HepG2 (cell line): ENCODE results near the gene KCNAB2. TPM values are rescaled to one million over a fixed set of nuclear protein-coding genes. Genes with fewer than 3 reads are reported as not detected.

Experiments
- ATAD3A ChIP-seq: sonication (generic); formaldehyde crosslinking; IDR thresholded peaks from 2 replicates; pipeline ENCODE4 v1.4.0; 2020; ENCODE audit warnings: missing genetic modification reagents
- BATF2 ChIP-seq: sonication (generic); formaldehyde crosslinking; IDR thresholded peaks from 2 replicates; pipeline ENCODE4 v1.8.0; 2022; ENCODE audit warnings: mild to moderate bottlenecking, missing genetic modification reagents, moderate library complexity
- ETV5 ChIP-seq: IDR thresholded peaks from 2 replicates; pipeline ENCODE4 v1.6.1; 2018; ENCODE audit warnings: missing biosample characterization, missing genetic modification reagents, inconsistent platforms, borderline replicate concordance
- FOXA3 ChIP-seq: IDR thresholded peaks from 2 replicates; pipeline ENCODE4 v1.6.1; 2016; ENCODE audit warnings: missing genetic modification reagents, missing compliant biosample characterization
- HOMEZ ChIP-seq: IDR thresholded peaks from 2 replicates; pipeline ENCODE4 v1.6.1; 2016; ENCODE audit warnings: low read depth
- KDM5A ChIP-seq: fragments of 200-600 bp; sonication (generic); IDR thresholded peaks from 2 replicates; pipeline ENCODE4 v1.7.0; 2018; ENCODE audit warnings: antibody characterized with exemption, mild to moderate bottlenecking, low read length, borderline replicate concordance
- KDM6A ChIP-seq: IDR thresholded peaks from 2 replicates; pipeline ENCODE4 v1.6.1; 2016; ENCODE audit warnings: low read depth
- MBNL3 ChIP-seq: fragments of 250-450 bp; sonication (Bioruptor Pico); conservative IDR thresholded peaks from 2 replicates; pipeline ENCODE4 v1.8.0; 2022; ENCODE audit warnings: mild to moderate bottlenecking, inconsistent platforms
- MED8 ChIP-seq: sonication (generic); formaldehyde crosslinking; IDR thresholded peaks from 2 replicates; pipeline ENCODE4 v1.8.1; 2023; ENCODE audit warnings: mild to moderate bottlenecking, missing genetic modification reagents; ENCODE audit not compliant: insufficient replicate concordance
- NCOA1 ChIP-seq: sonication (generic); formaldehyde crosslinking; IDR thresholded peaks from 2 replicates; pipeline ENCODE4 v1.9.0; 2021; ENCODE audit warnings: missing genetic modification reagents
- POGZ ChIP-seq: sonication (generic); formaldehyde crosslinking; IDR thresholded peaks from 2 replicates; pipeline ENCODE4 v1.4.0; 2020; ENCODE audit warnings: mild to moderate bottlenecking, missing genetic modification reagents
- REL ChIP-seq: sonication (generic); formaldehyde crosslinking; conservative IDR thresholded peaks from 2 replicates; pipeline ENCODE4 v1.8.0; 2022; ENCODE audit warnings: mild to moderate bottlenecking, missing genetic modification reagents, moderate library complexity
- REPIN1 ChIP-seq: sonication (generic); formaldehyde crosslinking; IDR thresholded peaks from 2 replicates; pipeline ENCODE4 v1.8.0; 2022; ENCODE audit warnings: missing genetic modification reagents, low read depth, mild to moderate bottlenecking, borderline replicate concordance
- SMAD9 ChIP-seq: sonication (generic); formaldehyde crosslinking; IDR thresholded peaks from 2 replicates; pipeline ENCODE4 v1.5.1; 2020; ENCODE audit warnings: mild to moderate bottlenecking, missing genetic modification reagents
- TFDP1 ChIP-seq: IDR thresholded peaks from 2 replicates; pipeline ENCODE4 v1.6.1; 2016; ENCODE audit warnings: missing compliant biosample characterization, missing genetic modification reagents, borderline replicate concordance
- TIGD3 ChIP-seq: sonication (generic); formaldehyde crosslinking; IDR thresholded peaks from 2 replicates; pipeline ENCODE4 v1.5.1; 2020; ENCODE audit warnings: mild to moderate bottlenecking, missing genetic modification reagents, borderline replicate concordance
- YY1 ChIP-seq: IDR thresholded peaks from 2 replicates; pipeline ENCODE4 v1.6.1; 2011; ENCODE audit warnings: low read length, low read depth, moderate library complexity, mild to moderate bottlenecking; ENCODE audit not compliant: insufficient read depth, insufficient replicate concordance
- ZBTB44 ChIP-seq: sonication (generic); formaldehyde crosslinking; IDR thresholded peaks from 2 replicates; pipeline ENCODE4 v1.4.0; 2020; ENCODE audit warnings: missing genetic modification reagents
- ZC3H4 ChIP-seq: sonication (generic); formaldehyde crosslinking; IDR thresholded peaks from 2 replicates; pipeline ENCODE4 v1.4.0; 2020; ENCODE audit warnings: missing genetic modification reagents, borderline replicate concordance
- ZNF556 ChIP-seq: sonication (generic); formaldehyde crosslinking; IDR thresholded peaks from 2 replicates; pipeline ENCODE4 v1.4.0; 2020; ENCODE audit warnings: mild to moderate bottlenecking, missing genetic modification reagents, borderline replicate concordance
- ZNF589 ChIP-seq: sonication (generic); formaldehyde crosslinking; conservative IDR thresholded peaks from 2 replicates; pipeline ENCODE4 v1.8.0; 2022; ENCODE audit warnings: mild to moderate bottlenecking, moderate library complexity, missing genetic modification reagents
- ZNF75D ChIP-seq: sonication (generic); formaldehyde crosslinking; IDR thresholded peaks from 2 replicates; pipeline ENCODE4 v1.8.1; 2023; ENCODE audit warnings: missing genetic modification reagents, mild to moderate bottlenecking, borderline replicate concordance
- ZSCAN12 ChIP-seq: sonication (generic); formaldehyde crosslinking; IDR thresholded peaks from 2 replicates; pipeline ENCODE4 v1.9.0; 2021; ENCODE audit warnings: mild to moderate bottlenecking, missing genetic modification reagents
- ZSCAN22 ChIP-seq: sonication (generic); formaldehyde crosslinking; IDR thresholded peaks from 2 replicates; pipeline ENCODE4 v1.4.0; 2020; ENCODE audit warnings: mild to moderate bottlenecking, missing genetic modification reagents
- ZZZ3 ChIP-seq: sonication (generic); formaldehyde crosslinking; IDR thresholded peaks from 2 replicates; pipeline ENCODE4 v1.4.0; 2020; ENCODE audit warnings: missing genetic modification reagents, mild to moderate bottlenecking, borderline replicate concordance
- polyA plus RNA-seq, 8 experiments: library from polyadenylated mRNA; depleted of rRNA in 3 of 8; stranded (reverse) in 7 of 8; unstranded in 1 of 8; fragments of >200 nt; fragmentation: Illumina TruSeq in 4 of 8; extraction: Trizol in 4 of 8; gene quantifications; 2 replicates each; pipeline versions ENCODE4 v1.2.1 to v1.2.3, GENCODE V29; 2011 to 2016; ENCODE audit warnings: low read depth in 4 of 8, missing spikeins in 1 of 8, mixed read lengths in 1 of 8; ENCODE audit not compliant: insufficient read depth in 1 of 8
- total RNA-seq, 5 experiments: library from RNA; depleted of rRNA; stranded (reverse); fragments of >200 nt; fragmentation: Illumina TruSeq; extraction: Trizol; gene quantifications; 2 replicates each; pipeline ENCODE4 v1.2.3, GENCODE V29; 2016; ENCODE audit warnings: low read depth in 1 of 5

KCNAB2 gene
- total and polyA plus RNA-seq, 2 of the 13 experiments (the other 11 are each of a cell fraction or from before 2014, with no cell fraction given): 6.2 to 8.8 TPM

GRCh38 chr1:6052543-6053205 lies 7.0 kb downstream of the KCNAB2 start (continued):
- TF ChIP-seq MED8 (CRISPR knock-in tag) (no peak), FOXA3 (CRISPR knock-in tag) (no peak), REL (CRISPR knock-in tag) (no peak), KDM5A (no peak), ZNF75D (CRISPR knock-in tag) (no peak), ZC3H4 (CRISPR knock-in tag) (no peak), ZZZ3 (CRISPR knock-in tag) (no peak), TFDP1 (CRISPR knock-in tag) (no peak), TIGD3 (CRISPR knock-in tag) (no peak), YY1 (no peak), ZSCAN22 (CRISPR knock-in tag) (no peak), ETV5 (no peak), MBNL3 (no peak), ZSCAN12 (no peak; the same call in 1 of the 2 replicates), SMAD9 (CRISPR knock-in tag) (no peak), POGZ (no peak), NCOA1 (no peak), REPIN1 (CRISPR knock-in tag) (no peak), ZNF589 (CRISPR knock-in tag) (no peak), HOMEZ (CRISPR knock-in tag) (no peak), BATF2 (no peak), ATAD3A (CRISPR knock-in tag) (no peak), ZBTB44 (peak; percentile 84), ZNF556 (CRISPR knock-in tag) (no peak), KDM6A (CRISPR knock-in tag) (no peak)
